ENCODE data around the gene BTBD16.

The BTBD16 gene

DNA sequence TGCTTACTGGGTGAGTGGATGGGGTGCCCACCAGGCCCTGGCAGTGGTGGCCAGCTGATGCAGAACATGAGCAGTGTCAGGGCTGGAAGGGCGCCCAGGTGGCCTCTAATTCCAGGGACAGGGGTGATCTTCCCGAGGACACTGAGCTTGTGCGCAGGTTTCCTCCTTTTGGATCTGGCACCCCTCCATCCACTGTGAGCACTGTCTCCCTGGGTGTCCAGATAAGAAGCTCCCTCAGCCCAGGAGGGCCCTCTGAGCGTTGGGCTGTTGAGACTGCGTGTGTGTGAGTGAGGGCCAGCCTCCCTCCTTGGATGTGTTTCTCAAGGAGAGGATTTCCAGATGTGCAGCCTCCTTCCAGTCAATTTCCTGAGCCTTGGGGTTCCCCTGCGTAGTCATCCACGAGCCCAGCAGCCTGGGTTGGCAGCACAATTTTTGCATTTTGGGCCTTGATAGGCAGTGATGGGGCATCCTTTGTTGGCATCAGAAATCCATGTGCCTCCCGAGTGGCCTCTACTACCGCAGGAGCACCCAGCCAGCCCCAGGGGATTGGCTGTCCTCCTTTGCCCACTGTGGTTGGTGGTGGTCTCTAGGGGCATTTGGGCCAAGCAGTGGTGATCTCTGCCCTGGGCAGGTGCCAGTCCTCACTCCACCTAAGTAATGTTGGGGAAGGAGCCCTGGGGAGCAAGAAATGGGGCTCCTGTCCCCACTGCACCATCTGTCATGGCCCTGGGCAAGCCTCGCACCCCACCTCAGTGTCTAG, 20.9 kb upstream of the BTBD16 start:
- no peaks in the 10 kb centered on the region for H3K4me1 ChIP-seq (ENCODE audit: control insufficient read depth in 2 of 2, insufficient read depth in 1 of 2, low read depth in 1 of 2, low read length in 2 of 2)
- H2BK5ac ChIP-seq (ENCODE audit: low read length), result peak overlapping the region; percentile 4
- H3K23ac ChIP-seq (ENCODE audit: low read depth, low read length, poor library complexity), result peak overlapping the region; percentile 8
- no peak for DNase-seq (ENCODE audit: low spot score)
- no peak overlapping the region for H2BK120ac ChIP-seq (ENCODE audit: low read depth, low read length)
- peaks cover 3% of the 10 kb centered on the region for H3K79me1 ChIP-seq (ENCODE audit: low read depth, low read length)
- no peak overlapping the region for H3K4me2 ChIP-seq (ENCODE audit: insufficient read depth, low read length, poor library complexity, severe bottlenecking)
- H3K4ac ChIP-seq (ENCODE audit: low read length), result no peak overlapping the region
- peaks cover 17 to 96% of the 10 kb centered on the region in 2 donors for H3K36me3 ChIP-seq (replicated peaks in 1 of 2; ENCODE audit: control insufficient read depth in 2 of 2, insufficient read depth in 2 of 2, low read length in 2 of 2)
- H3K9me3 ChIP-seq (replicated peaks in 1 of 2; ENCODE audit: control insufficient read depth in 2 of 2, insufficient read depth in 1 of 2, low read depth in 1 of 2, low read length in 2 of 2), result no peaks in the 10 kb centered on the region
- no peak overlapping the region for H3K14ac ChIP-seq (ENCODE audit: low read length)
- no peak overlapping the region for H3K27ac ChIP-seq (replicated peaks; ENCODE audit: low read length)
- H4K8ac ChIP-seq (ENCODE audit: low read depth, low read length), result no peak overlapping the region
- H3K27me3 ChIP-seq (ENCODE audit: control insufficient read depth in 3 of 3, insufficient read depth in 3 of 3, low read depth in 1 of 3, low read length in 3 of 3), result no peaks in the 10 kb centered on the region
- H2AK5ac ChIP-seq (ENCODE audit: low read depth, low read length), result no peak overlapping the region
- H3K4me3 ChIP-seq (ENCODE audit: low read length in 2 of 2), result no peak overlapping the region
- WGBS, 2 donors (ENCODE audit: extremely low coverage in 2 of 2, insufficient read length in 2 of 2, insufficient replicate concordance in 1 of 2), result no CpG with 5 or more reads among the region's 10 CpGs
- H2AFZ ChIP-seq (ENCODE audit: low read length), result no peak overlapping the region
- peak overlapping the region; percentile 22 for H3K9ac ChIP-seq (ENCODE audit: low read depth, low read length, poor library complexity)
- no peak overlapping the region for H3K18ac ChIP-seq (ENCODE audit: low read length)
- H2BK15ac ChIP-seq (ENCODE audit: low read length), result no peak overlapping the region
- H2BK12ac ChIP-seq (ENCODE audit: low read length), result no peak overlapping the region
- H4K91ac ChIP-seq (ENCODE audit: low read depth, low read length, poor library complexity), result no peak overlapping the region

DNA sequence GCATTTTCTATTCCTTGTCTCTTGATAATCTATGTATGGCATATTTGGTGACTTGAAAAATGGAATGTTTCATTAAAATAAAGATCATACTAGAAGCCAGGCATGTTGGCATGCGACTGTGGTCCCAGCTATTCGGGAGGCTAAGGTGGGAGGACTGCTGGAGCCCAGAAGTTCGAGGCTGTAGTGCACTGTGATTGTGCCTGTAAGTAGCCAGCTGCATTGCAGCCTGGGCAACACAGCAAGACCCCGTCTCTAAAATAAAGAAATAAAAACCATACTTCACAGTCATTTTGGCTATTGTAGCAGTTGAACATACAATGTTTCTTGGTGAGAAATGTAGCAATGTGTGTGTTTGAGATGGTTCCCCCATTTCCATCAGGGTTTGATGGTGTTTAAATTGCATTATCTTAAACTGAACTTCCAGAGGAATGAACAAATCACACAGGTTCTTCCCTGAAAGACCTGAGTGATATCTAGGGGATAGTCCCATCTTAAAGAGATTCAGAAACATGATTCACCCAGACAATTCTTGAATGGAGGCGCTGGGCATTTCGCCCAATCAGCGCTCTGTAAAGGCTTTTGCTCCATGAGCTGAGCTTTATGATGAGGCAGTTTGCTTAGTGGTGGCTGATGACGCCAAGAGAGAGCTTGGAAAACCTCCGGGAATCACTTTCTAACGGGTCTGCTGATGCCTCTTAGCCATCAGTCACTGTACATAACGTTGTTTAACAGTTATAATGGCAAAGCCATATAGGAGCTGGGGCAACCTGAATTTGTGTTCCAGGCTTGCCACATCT, 19.4 kb upstream of the BTBD16 start:
- Histone ChIP-seq H3K4me3 (ENCODE audit: low read length in 2 of 2) (no peak overlapping the region), H3K36me3 (replicated peaks in 1 of 2; ENCODE audit: control insufficient read depth in 2 of 2, insufficient read depth in 2 of 2, low read length in 2 of 2) (peaks cover 16 to 96% of the 10 kb centered on the region in 2 donors), H3K9me3 (replicated peaks in 1 of 2; ENCODE audit: control insufficient read depth in 2 of 2, insufficient read depth in 1 of 2, low read depth in 1 of 2, low read length in 2 of 2) (no peaks in the 10 kb centered on the region), H2BK12ac (ENCODE audit: low read length) (no peak overlapping the region), H3K79me1 (ENCODE audit: low read depth, low read length) (peaks cover 3% of the 10 kb centered on the region), H2AK5ac (ENCODE audit: low read depth, low read length) (no peak overlapping the region), H3K4me2 (ENCODE audit: insufficient read depth, low read length, poor library complexity, severe bottlenecking) (no peak overlapping the region), H3K14ac (ENCODE audit: low read length) (no peak overlapping the region), H2BK120ac (ENCODE audit: low read depth, low read length) (no peak overlapping the region), H3K18ac (ENCODE audit: low read length) (no peak overlapping the region), H3K4ac (ENCODE audit: low read length) (no peak overlapping the region), H2BK15ac (ENCODE audit: low read length) (no peak overlapping the region), H2BK5ac (ENCODE audit: low read length) (no peak overlapping the region), H4K91ac (ENCODE audit: low read depth, low read length, poor library complexity) (no peak overlapping the region), H4K8ac (ENCODE audit: low read depth, low read length) (no peak overlapping the region), H3K4me1 (ENCODE audit: control insufficient read depth in 2 of 2, insufficient read depth in 1 of 2, low read depth in 1 of 2, low read length in 2 of 2) (no peaks in the 10 kb centered on the region), H3K9ac (ENCODE audit: low read depth, low read length, poor library complexity) (no peak overlapping the region), H3K27ac (replicated peaks; ENCODE audit: low read length) (no peak overlapping the region), H2AFZ (ENCODE audit: low read length) (no peak overlapping the region), H3K23ac (ENCODE audit: low read depth, low read length, poor library complexity) (no peak overlapping the region), H3K27me3 (ENCODE audit: control insufficient read depth in 3 of 3, insufficient read depth in 3 of 3, low read depth in 1 of 3, low read length in 3 of 3) (no peaks in the 10 kb centered on the region)
- DNase-seq (ENCODE audit: low spot score), result no peak
- no CpG with 5 or more reads among the region's 11 CpGs for WGBS, 2 donors (ENCODE audit: extremely low coverage in 2 of 2, insufficient read length in 2 of 2, insufficient replicate concordance in 1 of 2)

DNA sequence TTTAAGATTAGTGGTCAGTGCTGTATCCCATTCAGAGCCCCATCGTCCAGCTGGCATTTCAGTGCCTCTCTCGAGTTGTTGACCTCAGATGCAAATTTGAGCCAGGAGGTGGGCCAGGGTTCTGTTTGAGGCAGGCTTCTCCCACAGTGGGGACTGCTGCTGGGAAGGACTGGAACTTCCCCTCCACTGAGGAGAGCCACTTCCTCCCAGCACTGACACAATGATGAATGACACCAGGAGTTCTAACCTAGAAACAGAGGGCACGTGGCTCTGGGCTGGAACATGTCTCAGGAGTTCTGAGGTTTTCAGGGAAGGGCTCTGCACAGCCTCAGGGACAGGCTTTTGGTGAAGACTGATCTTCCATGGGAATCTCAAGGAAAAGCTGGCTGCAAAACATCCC, 18.3 kb upstream of the BTBD16 start:
- no peaks in the 10 kb centered on the region for H3K9me3 ChIP-seq (replicated peaks in 1 of 2; ENCODE audit: control insufficient read depth in 2 of 2, insufficient read depth in 1 of 2, low read depth in 1 of 2, low read length in 2 of 2)
- no peak overlapping the region for H3K4me3 ChIP-seq (ENCODE audit: low read length in 2 of 2)
- no peak overlapping the region for H2BK15ac ChIP-seq (ENCODE audit: low read length)
- no peak overlapping the region for H4K8ac ChIP-seq (ENCODE audit: low read depth, low read length)
- no peak overlapping the region for H2AK5ac ChIP-seq (ENCODE audit: low read depth, low read length)
- H3K4ac ChIP-seq (ENCODE audit: low read length), result no peak overlapping the region
- WGBS, 2 donors (ENCODE audit: extremely low coverage in 2 of 2, insufficient read length in 2 of 2, insufficient replicate concordance in 1 of 2), result no CpG with 5 or more reads among the region's 3 CpGs
- H2AFZ ChIP-seq (ENCODE audit: low read length), result no peak overlapping the region
- no peak overlapping the region for H4K91ac ChIP-seq (ENCODE audit: low read depth, low read length, poor library complexity)
- H3K79me1 ChIP-seq (ENCODE audit: low read depth, low read length), result peaks cover 3% of the 10 kb centered on the region
- H3K4me1 ChIP-seq (ENCODE audit: control insufficient read depth in 2 of 2, insufficient read depth in 1 of 2, low read depth in 1 of 2, low read length in 2 of 2), result no peaks in the 10 kb centered on the region
- H2BK120ac ChIP-seq (ENCODE audit: low read depth, low read length), result no peak overlapping the region
- H3K36me3 ChIP-seq (replicated peaks in 1 of 2; ENCODE audit: control insufficient read depth in 2 of 2, insufficient read depth in 2 of 2, low read length in 2 of 2), result peaks cover 16 to 90% of the 10 kb centered on the region in 2 donors
- H3K27ac ChIP-seq (replicated peaks; ENCODE audit: low read length), result no peak overlapping the region
- DNase-seq (ENCODE audit: low spot score), result no peak
- H3K9ac ChIP-seq (ENCODE audit: low read depth, low read length, poor library complexity), result no peak overlapping the region
- no peak overlapping the region for H2BK5ac ChIP-seq (ENCODE audit: low read length)
- H3K4me2 ChIP-seq (ENCODE audit: insufficient read depth, low read length, poor library complexity, severe bottlenecking), result no peak overlapping the region
- no peaks in the 10 kb centered on the region for H3K27me3 ChIP-seq (ENCODE audit: control insufficient read depth in 3 of 3, insufficient read depth in 3 of 3, low read depth in 1 of 3, low read length in 3 of 3)
- no peak overlapping the region for H2BK12ac ChIP-seq (ENCODE audit: low read length)
- no peak overlapping the region for H3K23ac ChIP-seq (ENCODE audit: low read depth, low read length, poor library complexity)
- no peak overlapping the region for H3K18ac ChIP-seq (ENCODE audit: low read length)
- no peak overlapping the region for H3K14ac ChIP-seq (ENCODE audit: low read length)

DNA sequence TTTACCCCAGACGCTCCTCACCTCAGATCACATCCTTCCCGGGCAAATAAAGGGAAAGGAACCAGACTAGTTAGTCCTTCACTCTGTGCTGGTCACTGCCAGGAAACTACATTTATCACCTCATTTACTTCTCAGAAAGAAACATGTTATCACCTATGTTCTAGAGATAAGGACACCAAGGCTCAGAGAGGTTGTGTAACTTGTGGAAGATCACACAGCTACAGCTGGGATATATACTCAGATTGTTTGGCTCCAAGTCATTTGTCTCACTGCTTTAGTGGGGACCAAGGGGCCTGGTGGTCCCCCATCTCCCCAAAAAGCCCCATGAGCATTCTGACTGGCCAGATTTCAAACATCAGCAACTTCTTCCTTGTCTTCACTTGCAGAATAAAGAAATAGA, 17.5 kb upstream of the BTBD16 start:
- no peak overlapping the region for H2AK5ac ChIP-seq (ENCODE audit: low read depth, low read length)
- no peak overlapping the region for H2BK120ac ChIP-seq (ENCODE audit: low read depth, low read length)
- peaks cover 16 to 82% of the 10 kb centered on the region in 2 donors for H3K36me3 ChIP-seq (replicated peaks in 1 of 2; ENCODE audit: control insufficient read depth in 2 of 2, insufficient read depth in 2 of 2, low read length in 2 of 2)
- no peak overlapping the region for H2BK15ac ChIP-seq (ENCODE audit: low read length)
- no peaks in the 10 kb centered on the region for H3K9me3 ChIP-seq (replicated peaks in 1 of 2; ENCODE audit: control insufficient read depth in 2 of 2, insufficient read depth in 1 of 2, low read depth in 1 of 2, low read length in 2 of 2)
- no peak overlapping the region for H2BK5ac ChIP-seq (ENCODE audit: low read length)
- no peak overlapping the region for H2AFZ ChIP-seq (ENCODE audit: low read length)
- DNase-seq (ENCODE audit: low spot score), result no peak
- no CpG with 5 or more reads among the region's 2 CpGs for WGBS, 2 donors (ENCODE audit: extremely low coverage in 2 of 2, insufficient read length in 2 of 2, insufficient replicate concordance in 1 of 2)
- no peak overlapping the region for H2BK12ac ChIP-seq (ENCODE audit: low read length)
- H3K18ac ChIP-seq (ENCODE audit: low read length), result no peak overlapping the region
- no peak overlapping the region for H3K14ac ChIP-seq (ENCODE audit: low read length)
- H3K4me3 ChIP-seq (ENCODE audit: low read length in 2 of 2), result no peak overlapping the region
- H3K4me1 ChIP-seq (ENCODE audit: control insufficient read depth in 2 of 2, insufficient read depth in 1 of 2, low read depth in 1 of 2, low read length in 2 of 2), result peaks cover 0 to 5% of the 10 kb centered on the region in 2 donors
- H4K8ac ChIP-seq (ENCODE audit: low read depth, low read length), result no peak overlapping the region
- H3K79me1 ChIP-seq (ENCODE audit: low read depth, low read length), result peaks cover 3% of the 10 kb centered on the region
- no peak overlapping the region for H3K23ac ChIP-seq (ENCODE audit: low read depth, low read length, poor library complexity)
- H3K4ac ChIP-seq (ENCODE audit: low read length), result no peak overlapping the region
- H4K91ac ChIP-seq (ENCODE audit: low read depth, low read length, poor library complexity), result no peak overlapping the region
- H3K27ac ChIP-seq (replicated peaks; ENCODE audit: low read length), result no peak overlapping the region
- no peaks in the 10 kb centered on the region for H3K27me3 ChIP-seq (ENCODE audit: control insufficient read depth in 3 of 3, insufficient read depth in 3 of 3, low read depth in 1 of 3, low read length in 3 of 3)
- H3K4me2 ChIP-seq (ENCODE audit: insufficient read depth, low read length, poor library complexity, severe bottlenecking), result no peak overlapping the region
- H3K9ac ChIP-seq (ENCODE audit: low read depth, low read length, poor library complexity), result no peak overlapping the region

All from neuronal stem cell (in vitro differentiated cells).